NCI-H748 (cell line): ENCODE data around the gene UGT1A7.
"Not testable (repeated sequence)": the region's sequence is repeated elsewhere in the genome, so short reads cannot be mapped to it uniquely, and the experiment has no call there.

Experiments used
- DNase-seq: peaks from one replicate; lab custom pipeline; 2025; ENCODE audit not compliant: unreplicated experiment; lab: John Stamatoyannopoulos, UW

The UGT1A7 gene

GRCh38 chr2:233681521-233682099 lies at the start of gene UGT1A7:
Gene UGT1A7, plus strand, starts transcription at chr2:233681901. Its CDS starts 37 bp downstream, at chr2:233681938.
- no peak for DNase-seq

DNA sequence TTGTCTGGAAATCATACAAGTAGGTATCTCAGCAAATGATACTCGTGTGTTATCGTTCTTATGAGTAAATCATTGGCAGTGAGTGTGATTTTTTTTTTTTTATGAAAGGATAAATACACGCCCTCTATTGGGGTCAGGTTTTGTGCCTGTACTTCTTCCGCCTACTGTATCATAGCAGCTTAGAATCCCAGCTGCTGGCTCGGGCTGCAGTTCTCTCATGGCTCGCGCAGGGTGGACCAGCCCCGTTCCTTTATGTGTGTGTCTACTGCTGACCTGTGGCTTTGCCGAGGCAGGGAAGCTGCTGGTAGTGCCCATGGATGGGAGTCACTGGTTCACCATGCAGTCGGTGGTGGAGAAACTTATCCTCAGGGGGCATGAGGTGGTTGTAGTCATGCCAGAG lies 45.4 kb upstream of the UGT1A7 start, which contains the start of gene UGT1A10:
Gene UGT1A10, plus strand, starts transcription at position 143 of the 400 bp plus-strand sequence. Its CDS starts 75 bp downstream, at position 218.
- DNase-seq, result not testable (repeated sequence)

- no peak for DNase-seq
These were observed 42.9 kb upstream of the UGT1A7 start for GRCh38 chr2:233638836-233639235.

DNA sequence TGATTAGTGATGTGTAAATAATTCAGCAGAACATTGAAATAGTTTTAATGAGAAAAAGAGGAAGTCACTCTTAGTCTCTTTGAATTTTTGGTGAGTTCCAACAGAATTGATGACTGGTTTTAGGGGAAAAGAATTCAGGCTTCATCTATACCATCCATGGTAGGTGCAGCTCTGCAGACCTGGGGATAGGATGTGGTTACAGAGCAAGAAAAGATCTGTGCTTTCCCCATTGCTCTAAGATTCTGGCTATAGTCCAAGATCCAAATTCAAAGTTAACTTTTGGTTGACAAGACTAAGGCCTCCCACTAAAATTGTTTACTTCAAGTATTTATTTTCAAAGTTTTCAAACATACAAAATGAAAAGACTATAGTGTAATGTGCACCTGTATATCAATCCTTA lies 41.8 kb upstream of the UGT1A7 start:
- DNase-seq, result no peak

DNA sequence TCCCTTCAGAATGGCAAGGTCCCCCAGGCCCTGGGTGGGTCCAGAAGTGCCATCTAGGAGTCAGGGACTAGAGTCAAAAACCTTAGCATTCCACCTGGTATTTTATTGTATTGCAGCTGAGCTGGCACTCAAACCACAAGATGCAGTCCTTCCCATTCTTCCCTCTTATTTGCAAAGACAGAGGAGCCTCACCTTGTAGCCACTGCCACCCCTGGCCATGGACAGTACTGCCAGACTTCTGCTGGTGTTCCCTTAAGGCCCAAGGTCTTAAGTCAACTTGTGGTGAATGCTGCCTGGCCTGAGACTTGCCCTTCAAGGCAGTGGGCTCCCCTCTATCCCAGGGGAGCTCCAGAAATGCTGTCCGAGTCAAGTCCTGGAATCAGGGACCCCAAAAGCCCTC lies 38.6 kb upstream of the UGT1A7 start:
- no peak for DNase-seq

GRCh38 chr2:233646033-233646432 lies 35.7 kb upstream of the UGT1A7 start:
- DNase-seq, result not testable (repeated sequence)

GRCh38 chr2:233650981-233651380 lies 30.7 kb upstream of the UGT1A7 start:
- DNase-seq, result no peak

DNA sequence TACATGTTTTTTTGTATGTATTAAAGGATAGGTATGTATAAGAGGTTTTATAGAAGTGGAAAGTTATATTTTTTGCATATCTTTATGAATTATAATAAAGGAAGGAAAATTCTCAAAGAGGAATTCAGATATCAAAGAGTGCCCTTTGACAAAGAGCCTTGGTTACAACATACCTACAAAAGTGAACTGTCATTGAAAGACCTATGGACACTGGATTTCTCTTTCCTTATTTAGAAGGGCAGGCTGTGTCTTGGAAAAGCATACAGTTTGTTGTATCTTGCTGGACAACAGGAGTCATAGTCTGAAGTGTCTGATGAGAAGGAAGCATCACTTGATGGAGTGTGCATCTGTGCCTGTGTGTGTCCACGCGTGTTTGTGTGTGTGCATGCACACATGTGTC lies 30.3 kb upstream of the UGT1A7 start:
- no peak for DNase-seq

GRCh38 chr2:233654501-233654900 lies 27.2 kb upstream of the UGT1A7 start:
- DNase-seq, result no peak

DNA sequence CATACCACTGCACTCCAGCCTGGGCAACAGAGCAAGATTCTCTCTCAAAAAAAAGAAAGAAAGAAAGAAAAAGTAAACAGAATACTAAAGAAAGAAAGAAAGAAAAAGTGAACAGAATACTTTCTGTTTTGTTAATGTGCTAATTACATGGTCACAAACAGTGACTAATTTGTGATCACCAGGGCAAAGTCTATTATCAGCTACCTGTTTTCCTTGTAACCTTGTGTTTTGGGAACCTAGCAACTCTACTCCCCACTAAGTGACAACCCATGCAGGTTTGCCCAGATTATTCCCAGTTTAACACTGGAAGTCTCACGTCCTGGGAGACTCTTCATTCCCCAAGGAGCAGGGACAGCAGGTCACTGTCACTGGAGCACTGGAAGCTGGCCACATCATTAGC lies 26.7 kb upstream of the UGT1A7 start:
- DNase-seq, result no peak

- not testable (repeated sequence) for DNase-seq
These were observed 25.8 kb upstream of the UGT1A7 start for GRCh38 chr2:233655943-233656342.

DNA sequence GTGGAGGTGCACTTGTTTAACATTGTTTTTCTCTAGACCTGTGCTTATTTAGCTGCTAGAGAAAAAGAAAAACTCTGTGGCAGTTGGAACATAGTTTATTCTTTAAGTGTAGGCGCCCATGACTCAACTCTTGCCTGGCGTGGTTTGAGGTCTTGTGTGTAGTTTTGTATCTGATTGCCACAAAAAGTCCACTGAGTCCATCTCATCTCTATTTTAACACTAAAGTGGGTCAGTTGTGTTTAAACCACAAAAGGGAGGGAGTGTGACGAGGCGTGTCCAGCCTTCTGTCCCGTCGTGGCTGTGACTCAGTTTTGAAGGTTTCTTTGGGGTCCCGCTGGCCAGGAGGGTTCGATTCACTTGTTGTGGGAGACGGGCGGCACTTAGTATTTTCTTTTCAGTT lies 25.3 kb upstream of the UGT1A7 start:
- DNase-seq, result no peak

DNA sequence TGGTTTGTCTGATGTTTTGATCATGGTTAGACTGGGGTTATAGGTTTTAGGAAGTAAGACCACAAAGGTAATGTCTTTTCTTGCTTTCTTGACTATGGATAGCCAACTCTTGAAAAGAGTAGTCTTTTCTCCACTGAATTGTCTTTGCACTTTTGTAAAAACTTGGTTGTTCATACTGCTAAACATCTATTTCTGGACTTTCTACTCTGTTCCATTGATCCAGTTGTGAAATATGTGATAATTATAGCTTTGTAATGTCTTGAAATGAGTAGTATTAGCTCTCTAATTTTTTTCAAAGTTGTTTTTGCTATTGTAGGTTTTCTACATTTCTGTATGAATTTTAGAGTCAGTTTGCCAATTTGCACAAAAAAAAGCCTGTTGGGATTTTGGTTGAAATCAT lies 23.1 kb upstream of the UGT1A7 start:
- DNase-seq, result no peak

DNA sequence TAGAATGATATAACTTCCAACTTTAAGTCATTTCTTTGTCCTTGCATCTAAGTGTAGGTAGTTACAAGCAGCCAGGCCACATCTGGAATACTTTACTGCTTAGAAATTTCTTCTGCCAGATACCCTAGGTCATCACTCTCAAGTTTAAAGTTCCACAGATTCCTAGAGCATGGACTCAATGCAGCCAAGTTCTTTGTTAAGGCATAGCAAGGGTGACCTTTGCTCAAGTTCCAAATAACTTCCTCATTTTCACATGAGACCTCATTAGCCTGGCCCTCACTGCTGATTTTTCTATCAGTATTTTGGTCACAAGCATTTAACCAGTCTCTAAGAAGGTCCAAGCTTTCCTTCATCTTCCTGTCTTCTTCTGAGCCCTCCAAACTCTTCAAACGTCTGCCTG lies 17.8 kb upstream of the UGT1A7 start:
- DNase-seq, result no peak

GRCh38 chr2:233668605-233669260 lies 13.0 kb upstream of the UGT1A7 start:
- no peak for DNase-seq

GRCh38 chr2:233671290-233672161 lies 10.2 kb upstream of the UGT1A7 start, which contains the start of gene UGT1A9:
Gene UGT1A9, plus strand, starts transcription at chr2:233671898. Its CDS starts 37 bp downstream, at chr2:233671935.
- DNase-seq, result no peak

GRCh38 chr2:233672886-233673285 lies 8.8 kb upstream of the UGT1A7 start:
- no peak for DNase-seq

DNA sequence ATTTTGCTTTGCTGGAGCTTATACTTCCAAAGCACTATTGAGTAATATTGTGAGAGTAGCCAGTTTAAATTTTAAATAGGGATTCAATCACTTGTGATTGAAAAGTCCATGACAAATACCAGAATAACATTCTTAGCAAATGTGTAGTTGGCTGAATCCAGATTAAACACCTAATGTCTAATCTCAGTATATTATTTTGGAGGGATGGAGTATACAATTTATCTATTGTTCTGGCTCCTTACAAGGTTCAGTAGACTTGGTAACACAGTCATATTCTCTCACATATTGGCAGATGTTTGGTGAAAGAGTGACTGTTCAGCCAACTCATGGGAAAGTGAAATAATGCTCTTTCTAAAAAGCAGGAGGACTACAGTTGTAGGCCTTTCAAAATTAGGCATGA lies 7.8 kb upstream of the UGT1A7 start:
- DNase-seq, result no peak

- DNase-seq, result no peak
These were observed 7.4 kb upstream of the UGT1A7 start for GRCh38 chr2:233674314-233674713.

DNA sequence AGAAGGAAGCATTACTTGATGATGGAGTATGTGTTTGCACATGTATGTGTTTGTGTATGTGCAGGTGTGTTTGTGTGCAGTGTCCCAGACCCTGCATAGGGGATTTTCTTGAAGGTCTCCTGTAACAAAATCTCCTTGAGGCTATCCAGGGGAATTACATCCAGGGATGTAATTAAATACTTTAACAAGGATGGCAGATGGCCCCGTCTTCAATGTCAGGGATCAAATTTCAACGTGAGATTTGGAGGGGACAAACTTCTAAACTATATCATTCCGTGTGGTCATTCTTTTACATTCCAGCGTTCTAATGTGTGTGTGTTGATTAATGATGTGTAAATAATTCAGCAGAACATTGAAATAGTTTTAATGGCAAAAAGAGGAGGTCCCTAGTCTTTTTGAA lies 6.7 kb upstream of the UGT1A7 start:
- DNase-seq, result peak; percentile 74

DNA sequence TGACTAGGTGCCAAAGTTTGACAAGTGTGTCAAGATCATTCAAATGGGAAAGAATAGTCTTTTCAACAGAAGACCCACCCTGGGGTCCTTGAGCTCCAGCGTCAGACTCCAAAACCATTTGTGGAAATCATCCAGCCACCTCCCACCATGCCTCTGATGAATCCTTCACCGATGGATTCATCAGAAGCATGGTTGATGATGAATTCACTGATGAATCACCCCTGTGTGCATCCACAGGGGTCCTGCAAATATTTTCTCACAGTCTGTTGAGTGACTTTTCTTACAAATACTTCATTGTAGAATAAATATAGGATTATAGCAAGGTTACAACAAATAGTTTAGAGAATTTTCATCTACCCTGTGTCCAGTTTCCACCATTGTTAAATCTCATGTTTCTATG lies 5.7 kb upstream of the UGT1A7 start:
- DNase-seq, result no peak

DNA sequence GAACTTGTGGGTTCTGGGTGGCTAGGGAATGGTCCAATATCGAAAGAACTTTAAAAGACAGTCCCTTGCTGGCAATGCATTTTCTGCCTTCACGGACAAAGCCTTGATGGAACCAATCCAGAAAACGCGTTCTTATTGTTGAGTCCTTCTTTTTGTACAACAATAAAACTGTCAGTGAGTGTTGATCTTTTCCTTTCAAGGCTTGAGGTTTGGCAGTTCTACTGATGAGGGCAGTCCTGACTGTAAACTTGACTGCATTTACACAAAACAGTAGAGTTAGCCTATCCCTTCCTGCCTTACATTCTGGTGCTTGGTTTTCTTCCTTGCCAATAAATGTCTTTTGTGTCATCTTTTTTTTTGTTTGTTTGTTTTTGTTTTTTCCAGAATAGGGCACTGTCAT lies 2.5 kb upstream of the UGT1A7 start:
- no peak for DNase-seq
